NK-92 treated with Interleukin-12 subunit alpha and Interleukin-12 subunit beta, amount 100 ng/mL, for 24 hours (cell line): ENCODE results near the gene MACROD2.

Source experiments
- DNase-seq: peaks from one replicate; lab custom pipeline; 2025; lab: John Stamatoyannopoulos, UW

Gene MACROD2

DNA sequence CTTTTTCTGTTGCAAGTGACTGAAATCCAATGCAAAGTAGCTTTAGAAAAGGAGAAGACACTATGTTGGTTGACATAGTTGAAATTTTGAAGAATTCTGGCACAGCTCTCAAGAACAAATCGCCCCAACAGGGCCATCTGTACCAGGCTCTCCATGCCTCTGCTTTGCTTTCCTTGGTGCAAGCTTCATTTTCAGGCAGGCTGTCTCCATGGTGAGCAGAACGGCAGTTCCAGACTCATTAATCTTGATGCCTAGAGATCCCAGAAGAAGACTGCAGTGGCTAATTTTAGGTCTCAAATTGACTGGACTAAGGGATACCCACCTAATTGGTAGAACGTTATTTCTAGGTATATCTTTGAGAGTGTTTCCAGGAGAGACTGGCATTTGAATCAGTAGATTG lies 1292.8 kb downstream of the MACROD2 start:
- no peak for DNase-seq

DNA sequence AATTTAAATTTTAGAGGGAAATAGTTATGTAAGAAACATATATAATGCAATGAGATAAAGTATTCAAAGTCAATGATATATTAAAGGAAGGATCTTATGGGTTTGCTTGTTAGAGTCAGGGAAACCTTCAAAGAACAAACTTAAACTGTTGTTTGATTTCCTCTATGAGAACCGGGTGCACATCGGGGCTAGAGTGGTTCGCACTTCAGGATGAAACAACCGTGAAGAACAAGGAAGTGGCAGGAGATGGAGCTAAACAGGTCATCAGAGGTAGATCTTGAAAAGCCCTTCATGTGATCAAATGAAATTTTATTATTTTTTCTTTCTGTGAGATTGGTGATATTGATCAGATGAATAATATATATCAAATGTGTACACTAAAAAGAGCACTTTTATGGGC lies 1294.0 kb downstream of the MACROD2 start:
- no peak for DNase-seq

DNA sequence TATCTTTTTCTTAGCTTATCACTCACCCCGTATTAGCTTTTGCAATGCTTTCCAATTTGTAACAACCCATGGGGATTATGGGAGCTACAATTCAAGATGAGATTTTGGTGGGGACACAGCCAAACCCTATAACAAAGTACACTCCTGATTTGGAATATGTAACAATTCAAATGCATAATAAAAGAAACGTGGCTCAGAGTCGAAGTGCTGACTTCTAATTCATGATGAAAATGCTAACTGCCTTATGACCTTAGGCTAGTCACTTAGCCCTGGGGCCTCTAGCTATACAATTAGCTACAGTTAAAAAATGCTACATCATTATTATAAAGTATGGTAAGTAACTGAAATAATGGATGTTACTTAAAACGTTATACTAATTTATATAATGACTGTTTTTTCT lies 1297.1 kb downstream of the MACROD2 start:
- no peak for DNase-seq

DNA sequence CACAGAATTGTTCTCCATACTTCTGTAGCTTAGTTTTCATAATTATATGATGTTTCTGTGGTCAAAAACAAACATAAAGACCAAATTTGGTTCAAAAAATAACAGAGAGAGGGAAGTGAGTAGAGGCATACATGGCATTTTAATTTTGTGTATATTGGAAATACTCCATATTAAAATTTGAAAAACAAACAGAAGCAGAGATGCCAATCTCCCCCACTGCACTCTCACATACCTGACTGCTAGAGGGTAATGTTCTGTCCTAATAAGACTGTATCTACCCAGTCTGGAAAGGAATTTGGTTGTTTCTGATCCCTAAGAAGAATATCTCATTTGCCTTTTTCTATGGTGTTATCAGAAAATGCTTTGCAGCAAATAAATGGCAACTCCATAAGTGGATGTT lies 1301.1 kb downstream of the MACROD2 start:
- DNase-seq, result no peak

DNA sequence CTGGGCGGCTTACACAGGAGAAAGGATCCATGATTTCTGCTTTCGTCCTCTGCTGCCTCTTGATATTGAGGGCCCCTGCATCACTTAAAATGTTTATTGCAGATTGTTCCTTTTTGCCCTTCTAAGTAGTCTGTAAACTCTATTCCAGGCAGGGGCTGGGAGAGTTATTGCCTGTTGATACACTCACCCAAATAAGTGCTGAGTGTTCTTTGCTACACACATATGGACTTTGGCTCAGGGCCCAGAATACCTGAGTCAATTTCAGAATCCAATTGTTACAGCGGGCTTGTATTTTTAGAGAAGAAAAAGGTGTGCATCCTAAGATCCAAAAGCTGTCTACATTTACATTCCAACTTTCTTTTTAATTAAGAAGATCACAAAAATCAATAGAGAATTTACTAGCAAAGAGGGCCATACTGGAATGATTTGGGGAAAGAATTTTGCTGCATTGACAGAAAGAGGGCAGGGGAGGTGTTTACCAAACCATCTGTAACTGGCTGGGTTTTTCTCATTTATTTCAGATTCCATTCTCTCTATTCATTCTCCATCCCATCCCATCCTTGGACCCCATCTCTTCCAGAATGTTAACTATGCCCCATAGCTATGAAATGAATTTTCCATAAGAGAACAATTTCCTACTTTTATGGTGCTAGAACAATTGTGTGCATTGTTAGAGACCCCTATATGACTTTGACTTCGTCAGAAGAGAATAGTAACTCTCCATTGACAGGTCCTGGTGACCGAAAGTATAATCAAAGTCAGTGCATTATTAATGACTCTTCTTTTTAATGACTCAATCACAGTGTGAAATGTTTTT lies 1302.0 kb downstream of the MACROD2 start:
- DNase-seq, result no peak

DNA sequence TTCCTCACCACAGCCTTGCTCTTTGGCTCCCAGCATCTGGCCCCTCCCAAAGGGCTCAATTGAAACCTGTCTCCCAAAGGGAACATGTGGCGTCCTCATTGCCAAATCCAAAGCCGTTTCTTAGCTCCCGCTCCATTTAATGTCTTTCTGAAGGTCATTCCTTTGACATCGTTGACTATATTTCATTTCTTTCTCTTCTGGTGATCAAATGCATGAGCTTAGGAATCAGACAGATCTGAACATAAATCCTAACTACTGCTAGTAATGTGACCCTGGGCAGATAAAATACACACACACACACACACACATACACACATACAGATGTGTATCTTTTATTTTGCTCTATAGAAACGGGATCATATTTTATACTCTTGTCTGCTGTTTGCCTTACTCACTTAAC lies 1306.8 kb downstream of the MACROD2 start:
- no peak for DNase-seq

DNA sequence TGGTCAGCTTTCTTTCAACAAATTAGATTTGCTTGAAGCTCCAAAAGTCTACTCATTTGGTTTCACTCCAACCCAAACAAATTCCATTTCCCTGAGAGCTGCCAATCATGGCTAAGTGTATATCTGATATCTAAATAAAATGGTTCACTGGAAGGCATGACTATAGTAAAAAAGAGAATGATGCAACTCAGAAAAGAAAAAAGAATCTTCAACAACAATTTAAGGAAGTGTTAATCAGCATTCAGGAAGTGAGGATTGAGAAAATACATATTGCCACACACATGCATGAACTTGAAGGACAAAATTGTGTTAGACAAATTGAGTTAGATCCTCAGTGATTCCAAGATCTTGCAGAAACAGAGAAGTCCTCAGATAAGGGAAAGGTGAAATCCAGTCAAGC lies 1315.0 kb downstream of the MACROD2 start:
- no peak for DNase-seq

DNA sequence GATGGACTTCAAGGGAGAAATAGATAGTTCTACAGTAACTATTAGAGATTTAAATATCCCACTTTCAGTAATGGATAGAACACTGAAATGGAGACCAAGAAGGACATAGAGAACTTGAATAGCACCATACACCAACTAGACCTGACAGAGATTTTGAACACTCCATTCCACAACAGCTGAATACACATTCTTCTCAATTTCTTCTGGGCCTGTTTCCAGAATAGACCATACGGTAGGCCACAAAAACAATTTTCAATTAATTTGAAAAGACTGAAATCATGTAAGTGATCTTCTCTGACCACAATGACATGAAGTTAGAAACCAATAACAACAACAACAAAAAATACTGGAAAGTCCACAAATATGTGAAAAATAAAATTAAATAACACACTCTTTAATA lies 1321.2 kb downstream of the MACROD2 start:
- DNase-seq, result no peak

DNA sequence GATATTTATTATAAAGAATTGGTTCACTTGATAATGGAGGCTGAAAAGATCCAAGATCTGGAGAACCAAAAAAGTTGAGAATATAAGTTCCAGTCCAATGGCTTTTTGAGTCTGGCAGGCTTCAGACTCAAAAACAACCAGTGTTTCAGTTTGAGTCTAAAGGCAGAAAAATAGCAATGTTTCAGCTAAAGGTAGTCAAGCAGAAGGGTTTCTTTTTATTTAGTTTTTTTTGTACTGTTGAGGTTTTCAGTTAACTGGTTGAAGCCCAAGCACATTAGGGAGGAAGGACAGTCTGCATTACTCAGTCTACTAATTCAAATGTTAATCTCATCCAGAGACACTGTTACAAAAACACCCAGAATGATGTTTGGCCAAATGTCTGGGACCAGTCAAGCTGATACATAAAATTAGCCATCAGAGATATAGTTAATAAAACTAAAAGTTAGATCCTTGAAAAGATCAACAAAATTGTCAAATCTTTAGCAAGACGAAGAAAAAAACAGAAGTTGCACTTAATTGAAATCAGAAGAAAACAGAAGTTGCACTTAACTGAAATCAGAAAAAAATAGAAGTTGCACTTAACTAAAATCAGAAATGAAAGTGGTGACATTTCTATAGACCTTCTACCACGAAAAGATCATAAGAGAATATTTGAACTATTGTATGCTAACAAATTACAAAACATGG lies 1322.4 kb downstream of the MACROD2 start:
- DNase-seq, result no peak

DNA sequence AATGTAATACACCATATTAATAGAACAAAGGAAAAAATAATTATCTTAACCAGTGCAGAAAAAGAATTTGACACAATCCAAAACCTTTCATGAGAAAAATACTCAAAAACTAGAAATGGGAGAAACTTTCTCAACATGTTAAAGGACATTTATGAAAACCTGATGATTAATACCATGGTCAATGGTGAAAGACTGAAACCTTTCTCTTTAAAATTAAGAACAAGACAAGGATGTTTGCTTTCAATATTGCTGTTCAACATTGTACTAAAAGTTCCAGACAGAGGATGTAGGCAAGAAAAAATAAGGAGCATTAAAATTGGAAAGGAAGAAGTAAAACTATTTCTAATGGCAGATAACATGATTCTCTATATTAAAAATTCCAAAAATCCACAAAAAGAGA lies 1323.4 kb downstream of the MACROD2 start:
- DNase-seq, result no peak

DNA sequence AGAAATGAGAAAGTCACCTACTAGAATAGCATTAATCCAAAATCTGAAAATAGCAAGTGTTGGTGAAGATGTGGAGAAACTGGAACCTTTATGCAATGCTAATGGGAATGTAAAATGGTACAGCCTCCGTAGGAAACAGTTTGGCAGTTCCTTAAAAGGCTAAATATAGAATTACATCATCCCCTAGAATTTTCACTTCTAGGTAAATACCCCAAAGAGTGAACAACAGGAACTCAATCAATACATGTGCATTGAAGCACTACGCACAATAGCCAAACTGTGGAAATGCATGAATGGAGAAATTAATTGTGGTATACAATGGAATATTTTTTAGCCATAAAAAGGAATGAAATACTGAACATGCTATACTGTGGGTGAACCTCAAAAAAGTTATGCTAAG lies 1324.1 kb downstream of the MACROD2 start:
- no peak for DNase-seq

DNA sequence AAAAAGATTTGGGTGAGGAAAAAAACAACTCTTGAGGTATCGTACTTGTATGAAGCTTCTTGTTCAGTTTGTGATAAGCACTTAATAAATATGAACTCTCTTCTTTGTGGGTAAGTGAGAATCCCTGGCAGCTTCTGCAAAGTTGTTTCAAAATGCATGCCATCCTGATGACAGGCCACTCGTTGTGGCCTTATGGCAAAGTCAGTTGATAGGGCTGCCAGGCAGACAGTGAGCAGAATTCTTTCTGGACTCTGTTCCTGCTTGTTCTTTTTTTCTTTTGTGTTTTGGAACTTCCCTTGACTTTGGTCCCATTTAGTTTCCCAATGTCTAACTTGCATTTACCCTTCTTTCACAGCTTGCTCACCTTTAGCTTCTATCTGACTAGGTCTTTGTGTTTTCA lies 1325.6 kb downstream of the MACROD2 start:
- DNase-seq, result no peak

DNA sequence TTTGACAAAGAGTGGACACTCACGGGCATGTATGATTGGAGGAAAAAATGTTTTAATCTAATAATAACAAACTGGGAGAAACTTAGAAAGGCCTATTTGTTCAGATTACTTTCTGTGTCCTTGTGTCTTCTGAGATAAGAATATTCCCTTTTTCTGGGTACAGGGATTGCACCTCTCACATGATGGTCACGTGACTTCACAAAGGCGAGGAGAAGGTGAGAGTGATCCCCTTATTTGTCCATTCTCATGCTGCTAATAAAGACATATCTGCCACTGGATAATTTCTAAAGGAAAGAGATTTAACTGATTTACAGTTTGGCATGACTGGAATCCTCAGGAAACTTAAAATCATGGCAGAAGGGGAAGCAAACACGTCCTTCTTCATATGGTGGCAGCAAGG lies 1331.8 kb downstream of the MACROD2 start:
- no peak for DNase-seq

DNA sequence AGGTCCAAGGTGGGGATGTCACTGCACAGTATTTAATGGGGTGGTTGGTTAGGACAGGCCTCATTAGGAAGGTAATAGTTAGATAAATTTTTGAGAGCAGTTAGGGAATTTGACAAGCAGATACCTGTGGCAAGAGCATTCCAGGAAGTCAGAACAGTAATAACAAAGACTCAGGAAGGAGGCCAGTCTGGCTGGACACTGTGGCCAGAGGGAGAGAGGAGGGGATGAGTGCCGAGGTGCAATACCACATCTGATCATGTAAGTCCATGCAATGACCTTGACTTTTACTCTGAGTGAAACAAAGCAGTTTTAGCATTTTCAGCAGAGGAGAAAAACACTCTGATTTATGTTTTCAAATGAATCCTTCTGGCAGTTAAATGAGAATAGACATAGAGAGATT lies 1332.8 kb downstream of the MACROD2 start:
- no peak for DNase-seq

DNA sequence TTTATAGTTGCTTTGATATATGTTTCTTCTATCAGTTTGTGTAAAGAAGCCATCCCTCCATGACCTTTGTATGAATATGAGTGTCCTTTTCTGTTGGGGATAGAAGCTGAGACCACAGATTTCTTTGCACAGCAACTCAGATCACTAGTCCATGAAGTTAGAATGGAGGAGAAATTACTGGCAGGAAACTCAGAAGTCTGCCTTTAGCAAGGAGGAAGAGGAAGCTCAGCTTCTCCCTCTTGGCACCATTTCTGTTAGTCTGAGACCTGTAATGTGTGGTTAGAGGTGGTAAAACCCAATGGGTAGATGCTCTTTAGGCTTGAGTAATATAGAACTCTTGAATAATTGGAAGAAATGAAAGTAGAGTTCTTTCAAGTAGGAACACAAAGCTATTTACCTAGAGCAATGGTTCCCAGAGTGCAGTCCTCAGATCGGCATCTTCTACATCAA lies 1337.4 kb downstream of the MACROD2 start:
- no peak for DNase-seq

DNA sequence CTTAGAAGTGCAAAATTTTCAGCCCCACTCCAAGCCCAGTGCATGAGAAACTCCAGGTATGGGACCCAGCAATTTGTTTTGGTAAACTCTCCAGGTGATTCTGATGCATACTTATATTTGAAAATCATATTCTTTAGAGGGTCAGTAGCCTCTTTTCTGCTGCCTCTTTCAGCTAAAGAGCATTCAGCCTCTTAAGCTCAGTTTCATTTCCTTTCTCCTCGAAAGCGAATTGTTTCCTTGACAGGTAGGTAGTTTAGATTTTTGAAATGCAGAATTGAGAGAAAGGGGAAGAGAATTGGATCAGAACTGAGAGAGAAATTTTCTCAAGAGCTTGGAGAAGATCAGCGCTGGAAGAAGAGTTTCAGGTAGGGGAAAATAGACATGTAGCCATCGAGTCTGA lies 1337.9 kb downstream of the MACROD2 start:
- no peak for DNase-seq

DNA sequence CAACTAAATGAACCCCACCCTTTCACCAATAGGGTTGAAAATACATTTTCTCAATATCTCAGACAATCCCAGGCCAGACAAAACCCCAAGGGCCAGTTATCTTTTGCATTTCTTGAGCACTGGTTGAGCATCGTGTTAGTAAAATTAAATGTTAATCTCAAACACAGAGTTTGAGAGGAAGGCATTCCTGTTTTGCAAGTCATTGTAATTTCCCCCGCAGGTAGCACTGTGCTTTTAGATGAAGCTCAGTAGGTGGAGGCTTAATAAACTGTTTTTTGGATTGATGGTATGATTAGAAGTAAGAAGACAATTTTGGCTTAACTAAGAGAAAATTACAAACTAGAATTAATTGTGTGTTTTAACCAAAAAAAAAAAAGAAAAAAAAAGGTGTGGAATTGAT lies 1340.7 kb downstream of the MACROD2 start:
- DNase-seq, result no peak

DNA sequence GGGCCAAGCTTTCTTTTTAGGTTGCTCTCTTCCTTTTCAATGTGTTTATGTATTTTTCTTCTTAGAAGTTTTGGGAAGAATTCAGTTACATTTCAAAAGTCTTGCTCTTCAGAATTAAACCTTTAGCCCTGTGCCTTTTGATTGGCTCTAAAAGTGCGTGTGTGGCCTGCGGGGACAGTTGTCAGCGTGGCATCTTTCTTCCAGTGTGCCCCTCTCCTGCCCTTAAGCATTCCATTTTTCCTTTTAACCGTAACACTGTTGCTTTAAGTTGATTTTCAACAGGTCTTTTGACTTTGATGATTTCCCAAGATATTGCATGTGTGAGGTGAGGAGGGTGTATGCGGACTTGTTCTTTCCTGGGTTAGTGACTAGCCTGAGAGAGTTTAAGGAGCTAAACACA lies 1341.2 kb downstream of the MACROD2 start:
- DNase-seq, result no peak

DNA sequence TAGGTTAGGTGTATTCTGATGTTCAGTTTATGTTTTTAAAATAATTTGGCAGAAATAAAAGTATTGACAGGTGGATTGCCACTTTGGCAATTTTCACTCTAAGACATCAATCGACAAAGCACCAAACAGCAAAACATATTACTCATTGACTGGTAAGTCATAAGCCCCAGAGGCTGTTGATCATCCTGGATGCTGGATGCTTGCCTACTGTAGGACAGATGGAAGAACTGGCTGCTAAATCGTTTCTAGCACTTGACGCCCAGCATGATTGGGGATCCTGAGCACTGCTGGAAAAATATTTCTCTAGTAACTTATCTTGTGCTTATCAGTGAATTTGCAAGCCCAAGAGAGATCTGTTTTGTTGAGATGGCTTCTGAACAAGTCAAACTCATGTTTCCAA lies 1343.9 kb downstream of the MACROD2 start:
- no peak for DNase-seq

DNA sequence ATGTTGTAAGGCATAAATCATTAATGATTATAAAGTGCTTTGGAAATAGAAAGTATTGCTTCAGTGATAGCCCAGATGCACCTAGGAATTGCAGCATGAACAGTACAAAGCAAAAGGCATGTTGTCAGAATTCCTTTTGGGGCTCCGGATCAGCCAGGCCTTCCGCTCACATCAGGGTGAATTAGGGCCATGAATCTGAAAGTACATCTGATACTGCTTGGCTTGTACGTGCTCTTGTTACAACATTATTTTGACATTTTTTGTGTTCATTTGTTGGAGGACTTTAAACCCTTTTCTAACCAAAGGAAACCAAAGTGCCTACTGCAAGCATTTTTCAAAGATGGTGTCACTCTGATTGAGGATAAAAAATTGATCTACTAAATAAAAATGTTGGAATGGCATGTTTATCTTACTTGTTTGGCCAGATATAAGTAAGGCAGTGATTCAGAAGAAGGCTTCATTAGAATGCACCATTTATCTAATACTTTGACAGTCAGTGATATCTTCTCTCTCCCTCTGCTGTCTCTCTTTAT lies 1347.7 kb downstream of the MACROD2 start:
- DNase-seq, result no peak

DNA sequence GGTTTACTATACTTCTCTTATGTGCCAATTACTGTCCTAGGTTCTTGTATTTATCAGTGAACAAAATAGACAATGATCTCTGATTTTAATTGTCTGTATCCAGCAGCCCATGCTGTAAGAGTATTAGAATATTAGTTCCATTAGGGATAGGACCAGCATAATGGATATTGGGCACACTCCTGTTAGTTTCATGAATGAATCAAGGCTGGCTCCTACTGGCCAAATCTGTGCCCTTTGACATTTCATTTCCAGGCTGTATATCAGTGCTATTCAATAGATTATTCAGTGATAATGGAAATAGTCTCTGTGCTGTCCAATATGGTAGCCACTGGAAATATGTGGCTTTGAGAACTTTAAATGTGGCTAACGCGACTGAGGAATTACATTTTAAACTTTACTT lies 1350.0 kb downstream of the MACROD2 start:
- DNase-seq, result no peak

DNA sequence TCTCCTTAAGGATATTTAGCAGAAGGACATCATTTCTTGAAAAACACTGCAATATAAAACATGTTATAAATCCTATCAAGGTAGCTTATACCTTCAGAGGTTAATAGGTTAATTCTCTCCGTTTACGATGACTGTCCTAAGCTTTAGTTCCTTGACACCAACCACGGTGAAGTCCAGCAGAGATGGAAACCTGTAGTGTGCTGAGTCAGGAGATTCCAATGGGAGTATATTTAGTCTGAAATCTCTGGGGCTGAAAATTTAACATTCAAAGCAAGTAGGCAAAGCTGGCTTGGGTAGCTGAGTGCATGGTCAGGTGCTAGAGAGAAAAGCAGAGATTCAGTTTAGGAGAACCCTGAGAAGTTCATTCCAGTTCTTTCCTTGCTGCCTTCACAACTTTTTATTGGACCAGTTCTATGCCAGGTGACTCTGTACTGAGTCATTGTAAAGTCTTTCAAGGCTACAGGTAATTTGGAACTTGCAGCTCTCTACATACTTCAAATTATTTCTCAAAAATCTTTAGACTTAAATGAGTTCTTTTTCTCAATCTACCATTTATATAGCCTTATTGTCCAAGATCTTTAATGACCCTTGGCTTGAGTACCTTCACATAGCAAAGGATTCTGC lies 1351.5 kb downstream of the MACROD2 start:
- DNase-seq, result no peak

DNA sequence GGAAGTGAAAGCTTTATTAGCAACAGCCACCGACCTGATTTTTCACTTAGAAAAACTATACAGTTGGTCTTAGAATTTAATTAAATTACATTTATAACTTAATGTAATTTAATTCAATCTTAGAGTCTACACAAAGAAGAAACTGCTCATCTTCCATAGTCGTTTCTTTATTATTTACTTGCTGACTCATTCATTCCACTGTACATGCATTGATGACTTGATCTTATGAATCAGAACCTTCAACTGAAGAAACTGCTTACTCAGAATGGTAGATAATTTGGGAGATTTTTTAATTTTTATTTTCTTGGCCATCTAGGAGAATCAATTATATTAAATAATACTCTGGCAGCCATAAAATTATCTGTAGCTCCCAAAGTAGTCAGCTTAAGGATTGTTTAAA lies 1363.7 kb downstream of the MACROD2 start:
- DNase-seq, result no peak
